H9 (cell line): ENCODE measurements around the gene TMEM52B. TPM values are rescaled to one million over a fixed set of nuclear protein-coding genes. Genes with fewer than 3 reads are reported as not detected.

Source experiments
- DNase-seq: peaks from one replicate; pipeline ENCODE4 v3.0.0-alpha.2; 2017
- H2AFZ ChIP-seq: one replicate; pipeline ENCODE4 v1.6.1; 2013; ENCODE audit warnings: mild to moderate bottlenecking, low read length, control low read depth, moderate library complexity
- H2AK5ac ChIP-seq: 2 replicates; pipeline ENCODE4 v1.6.1; 2013; ENCODE audit warnings: low read length, control low read depth, mixed read lengths; ENCODE audit not compliant: insufficient read length
- H2BK120ac ChIP-seq: one replicate; pipeline ENCODE4 v1.6.1; 2013; ENCODE audit warnings: low read depth, mild to moderate bottlenecking, low read length, control low read depth, inconsistent platforms; ENCODE audit not compliant: poor library complexity, severe bottlenecking
- H2BK12ac ChIP-seq: 2 replicates; pipeline ENCODE4 v1.6.1; 2013; ENCODE audit warnings: low read length, control low read depth, mixed read lengths, low read depth; ENCODE audit not compliant: insufficient read length
- H2BK15ac ChIP-seq: 2 replicates; pipeline ENCODE4 v1.6.1; 2013; ENCODE audit warnings: low read depth, low read length, control low read depth
- H2BK20ac ChIP-seq: one replicate; pipeline ENCODE4 v1.6.1; 2013; ENCODE audit warnings: low read depth, mild to moderate bottlenecking, low read length, control low read depth, inconsistent platforms; ENCODE audit not compliant: poor library complexity, severe bottlenecking
- H2BK5ac ChIP-seq: 2 replicates; pipeline ENCODE4 v1.6.1; 2013; ENCODE audit warnings: low read length, control low read depth, mixed read lengths; ENCODE audit not compliant: insufficient read length
- H3K14ac ChIP-seq: 2 replicates; pipeline ENCODE4 v1.6.1; 2013; ENCODE audit warnings: low read length, control low read depth; ENCODE audit not compliant: insufficient read depth
- H3K18ac ChIP-seq: 2 replicates; pipeline ENCODE4 v1.6.1; 2013; ENCODE audit warnings: low read depth, mild to moderate bottlenecking, mixed read lengths, low read length, control low read depth; ENCODE audit not compliant: insufficient read length
- H3K23ac ChIP-seq: 2 replicates; pipeline ENCODE4 v1.6.1; 2013; ENCODE audit warnings: low read length, control low read depth, mixed read lengths, low read depth; ENCODE audit not compliant: insufficient read length
- H3K23me2 ChIP-seq: 2 replicates; pipeline ENCODE4 v1.6.1; 2013; ENCODE audit warnings: low read depth, mild to moderate bottlenecking, mixed read lengths, low read length, control low read depth; ENCODE audit not compliant: insufficient read length, poor library complexity, severe bottlenecking
- H3K27ac ChIP-seq: 2 replicates; pipeline ENCODE4 v1.5.1; 2013; ENCODE audit warnings: low read length, control low read depth, mixed read lengths, low read depth; ENCODE audit not compliant: insufficient read length
- H3K27me3 ChIP-seq: 2 replicates; pipeline ENCODE4 v1.6.1; 2013; ENCODE audit warnings: low read length, control low read depth, inconsistent platforms; ENCODE audit not compliant: insufficient read depth
- H3K4ac ChIP-seq: 2 replicates; pipeline ENCODE4 v1.6.1; 2013; ENCODE audit warnings: low read depth, mild to moderate bottlenecking, control low read depth, inconsistent platforms, low read length, moderate library complexity
- H3K4me1 ChIP-seq: 2 replicates; pipeline ENCODE4 v1.6.1; 2013; ENCODE audit warnings: low read length, control low read depth, inconsistent platforms; ENCODE audit not compliant: insufficient read depth
- H3K4me2 ChIP-seq: 2 replicates; pipeline ENCODE4 v1.6.1; 2013; ENCODE audit warnings: low read length, control low read depth, mixed read lengths; ENCODE audit not compliant: insufficient read length, insufficient read depth
- H3K56ac ChIP-seq: 2 replicates; pipeline ENCODE4 v1.6.1; 2013; ENCODE audit warnings: low read depth, mild to moderate bottlenecking, mixed read lengths, low read length, control low read depth; ENCODE audit not compliant: insufficient read length
- H3K79me1 ChIP-seq: 2 replicates; pipeline ENCODE4 v1.6.1; 2013; ENCODE audit warnings: low read depth, mild to moderate bottlenecking, moderate library complexity, low read length, control low read depth, inconsistent platforms; ENCODE audit not compliant: insufficient read depth, poor library complexity, severe bottlenecking
- H3K79me2 ChIP-seq: 2 replicates; pipeline ENCODE4 v1.6.1; 2013; ENCODE audit warnings: low read length, control low read depth, inconsistent platforms; ENCODE audit not compliant: insufficient read depth
- H3K9ac ChIP-seq: 2 replicates; pipeline ENCODE4 v1.6.1; 2013; ENCODE audit warnings: low read length, control low read depth, mixed read lengths; ENCODE audit not compliant: insufficient read length; ENCODE audit errors: extremely low read depth
- H3K9me3 ChIP-seq: one replicate; pipeline ENCODE4 v1.6.1; 2013; ENCODE audit warnings: low read depth, low read length, inconsistent platforms; ENCODE audit not compliant: control insufficient read depth
- H3T11ph ChIP-seq: one replicate; pipeline ENCODE4 v1.6.1; 2013; ENCODE audit warnings: mild to moderate bottlenecking, low read length, control low read depth, inconsistent platforms
- H4K20me1 ChIP-seq: one replicate; pipeline ENCODE4 v1.6.1; 2013; ENCODE audit not compliant: control insufficient read depth, insufficient read length, insufficient read depth
- H4K5ac ChIP-seq: 2 replicates; pipeline ENCODE4 v1.6.1; 2013; ENCODE audit warnings: low read depth, mild to moderate bottlenecking, mixed read lengths, low read length, control low read depth; ENCODE audit not compliant: insufficient read length
- H4K8ac ChIP-seq: replicated peaks from 2 replicates; pipeline ENCODE4 v1.6.1; 2013; ENCODE audit warnings: low read length, control low read depth, mixed read lengths, low read depth; ENCODE audit not compliant: insufficient read length
- H4K91ac ChIP-seq: 2 replicates; pipeline ENCODE4 v1.6.1; 2013; ENCODE audit warnings: low read depth, mild to moderate bottlenecking, moderate library complexity, mixed read lengths, low read length, control low read depth; ENCODE audit not compliant: insufficient read length
- H3K27ac Mint-ChIP-seq, 3 experiments: 2 replicates in 2 of 3; 3 replicates in 1 of 3; pipeline ENCODE4 v1.8.0; 2020 to 2021; ENCODE audit warnings: mixed read lengths in 3 of 3, mild to moderate bottlenecking in 1 of 3, moderate library complexity in 1 of 3
- H3K27me3 Mint-ChIP-seq: 2 replicates; pipeline ENCODE4 v1.8.0; 2021; ENCODE audit warnings: low read depth, mild to moderate bottlenecking, moderate library complexity, mixed read lengths
- H3K36me3 Mint-ChIP-seq, 3 experiments: 2 replicates in 2 of 3; 3 replicates in 1 of 3; pipeline ENCODE4 v1.8.0; 2020 to 2021; ENCODE audit warnings: low read depth in 3 of 3, mixed read lengths in 3 of 3; ENCODE audit not compliant: insufficient read depth in 1 of 3
- H3K4me1 Mint-ChIP-seq, 2 experiments: 2 replicates each; pipeline ENCODE4 v1.8.0; 2020; ENCODE audit warnings: mixed read lengths in 2 of 2
- H3K4me3 Mint-ChIP-seq, 2 experiments: 2 replicates in 1 of 2; 3 replicates in 1 of 2; pipeline ENCODE4 v1.8.0; 2020 to 2021; ENCODE audit warnings: mild to moderate bottlenecking in 2 of 2, mixed read lengths in 2 of 2, moderate library complexity in 1 of 2
- H3K9me3 Mint-ChIP-seq, 2 experiments: 2 replicates in 1 of 2; 3 replicates in 1 of 2; pipeline ENCODE4 v1.8.0; 2020; ENCODE audit warnings: mild to moderate bottlenecking in 2 of 2, mixed read lengths in 2 of 2, moderate library complexity in 1 of 2
- WGBS: extraction: QIAGEN DNeasy Blood & Tissue Kit; methylation state at CpG from one replicate; pipeline ENCODE4 v1.1.7; 2013; ENCODE audit warnings: missing lambda C conversion rate, low lambda C conversion rate, mixed read lengths; ENCODE audit not compliant: insufficient read length; ENCODE audit errors: extremely low coverage; 5-methylcytosine and 5-hydroxymethylcytosine counted together
- total RNA-seq: library from RNA; stranded (reverse); gene quantifications from 2 replicates; pipeline ENCODE4 v1.2.1, GENCODE V29; 2021
- TF ChIP-seq, protein P1 (sequence below): fragments of 200-600 bp; sonication (generic); conservative IDR thresholded peaks from 3 replicates; pipeline ENCODE4 v1.8.0; 2021; ENCODE audit warnings: antibody characterized with exemption, mild to moderate bottlenecking

Gene TMEM52B
- total RNA-seq, 1 experiment from 2014 or later: not detected

DNA sequence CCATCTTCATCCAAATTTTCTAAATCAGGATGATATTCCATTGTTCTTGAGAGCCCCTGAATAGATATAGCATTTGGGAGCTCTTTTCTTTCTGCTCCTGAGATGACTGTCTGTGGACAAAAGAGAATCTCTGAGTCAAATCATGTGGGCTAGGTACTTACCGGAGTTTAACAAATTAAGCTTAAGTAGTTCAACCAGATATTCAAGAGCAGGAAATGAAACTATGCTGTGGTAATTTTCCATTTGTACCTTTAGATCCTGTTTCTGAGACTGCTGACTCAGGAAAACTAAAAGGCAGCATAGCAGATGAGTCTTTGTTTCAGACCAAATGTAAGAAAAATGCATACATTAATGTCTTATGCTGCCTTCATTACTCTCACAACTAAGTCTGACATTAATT, 48.8 kb upstream of the TMEM52B start, which contains the start of gene CLEC7A:
Gene CLEC7A (minus strand): TSS at position 158 of the 400 bp plus-strand sequence. CDS start 117 bp downstream, at position 41.
- Histone ChIP-seq H3K27ac (no peak within 1 kb of the TSS), H2AK5ac (no peak within 1 kb of the TSS), H3K14ac (no peak within 1 kb of the TSS), H3K79me1 (no peaks in the 10 kb centered on the region), H2BK20ac (no peak within 1 kb of the TSS), H3K23ac (no peak within 1 kb of the TSS), H4K20me1 (no peaks in the 10 kb centered on the region), H4K5ac (no peak within 1 kb of the TSS), H2BK120ac (no peak within 1 kb of the TSS), H2BK5ac (no peak within 1 kb of the TSS), H2BK15ac (no peak within 1 kb of the TSS), H3K9ac (no peak within 1 kb of the TSS), H3K56ac (no peak within 1 kb of the TSS), H2AFZ (no peak within 1 kb of the TSS), H3K79me2 (no peaks in the 10 kb centered on the region), H3K27me3 (no peaks in the 10 kb centered on the region), H2BK12ac (no peak within 1 kb of the TSS), H3K18ac (no peak within 1 kb of the TSS), H3K4me1 (peaks cover 9% of the 10 kb centered on the region), H4K8ac (no peak within 1 kb of the TSS), H3K23me2 (no peaks in the 10 kb centered on the region), H3K4ac (no peak within 1 kb of the TSS), H3K4me2 (no peak within 1 kb of the TSS), H4K91ac (no peak within 1 kb of the TSS), H3T11ph (no peak within 1 kb of the TSS), H3K9me3 (no peaks in the 10 kb centered on the region)
- Mint-ChIP-seq H3K4me1 (peaks cover 39 to 45% of the 10 kb centered on the region in 2 experiments), H3K27me3 (no peaks in the 10 kb centered on the region), H3K9me3 (no peaks in the 10 kb centered on the region), H3K27ac (peak within 1 kb of the TSS in 2 of 3 experiments; percentile 62 to 69; a peak in 3 of 7 replicates), H3K4me3 (no peak within 1 kb of the TSS), H3K36me3 (no peaks in the 10 kb centered on the region)
- WGBS: no CpG with 5 or more reads among the region's 1 CpG
- TF ChIP-seq, protein P1, sequence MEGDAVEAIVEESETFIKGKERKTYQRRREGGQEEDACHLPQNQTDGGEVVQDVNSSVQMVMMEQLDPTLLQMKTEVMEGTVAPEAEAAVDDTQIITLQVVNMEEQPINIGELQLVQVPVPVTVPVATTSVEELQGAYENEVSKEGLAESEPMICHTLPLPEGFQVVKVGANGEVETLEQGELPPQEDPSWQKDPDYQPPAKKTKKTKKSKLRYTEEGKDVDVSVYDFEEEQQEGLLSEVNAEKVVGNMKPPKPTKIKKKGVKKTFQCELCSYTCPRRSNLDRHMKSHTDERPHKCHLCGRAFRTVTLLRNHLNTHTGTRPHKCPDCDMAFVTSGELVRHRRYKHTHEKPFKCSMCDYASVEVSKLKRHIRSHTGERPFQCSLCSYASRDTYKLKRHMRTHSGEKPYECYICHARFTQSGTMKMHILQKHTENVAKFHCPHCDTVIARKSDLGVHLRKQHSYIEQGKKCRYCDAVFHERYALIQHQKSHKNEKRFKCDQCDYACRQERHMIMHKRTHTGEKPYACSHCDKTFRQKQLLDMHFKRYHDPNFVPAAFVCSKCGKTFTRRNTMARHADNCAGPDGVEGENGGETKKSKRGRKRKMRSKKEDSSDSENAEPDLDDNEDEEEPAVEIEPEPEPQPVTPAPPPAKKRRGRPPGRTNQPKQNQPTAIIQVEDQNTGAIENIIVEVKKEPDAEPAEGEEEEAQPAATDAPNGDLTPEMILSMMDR: no peak
- no peak for DNase-seq
